Occipital lobe (tissue), 2 donors: ENCODE results near the gene PPP2R3B. TPM values are rescaled to one million over a fixed set of nuclear protein-coding genes. Genes with fewer than 3 reads are reported as not detected.
"Not testable (repeated sequence)": the region's sequence is repeated elsewhere in the genome, so short reads cannot be mapped to it uniquely, and the experiment has no call there.

Source experiments
- DNase-seq: peaks from one replicate; lab custom pipeline; 2025; lab: John Stamatoyannopoulos, UW
- total RNA-seq: library from RNA; depleted of rRNA; stranded (reverse); fragments of >200 nt; gene quantifications from one replicate; pipeline ENCODE4 v1.2.3, GENCODE V29; 2014

Gene PPP2R3B
- total RNA-seq, 1 donor from 2014 or later, result 15.4 TPM

DNA sequence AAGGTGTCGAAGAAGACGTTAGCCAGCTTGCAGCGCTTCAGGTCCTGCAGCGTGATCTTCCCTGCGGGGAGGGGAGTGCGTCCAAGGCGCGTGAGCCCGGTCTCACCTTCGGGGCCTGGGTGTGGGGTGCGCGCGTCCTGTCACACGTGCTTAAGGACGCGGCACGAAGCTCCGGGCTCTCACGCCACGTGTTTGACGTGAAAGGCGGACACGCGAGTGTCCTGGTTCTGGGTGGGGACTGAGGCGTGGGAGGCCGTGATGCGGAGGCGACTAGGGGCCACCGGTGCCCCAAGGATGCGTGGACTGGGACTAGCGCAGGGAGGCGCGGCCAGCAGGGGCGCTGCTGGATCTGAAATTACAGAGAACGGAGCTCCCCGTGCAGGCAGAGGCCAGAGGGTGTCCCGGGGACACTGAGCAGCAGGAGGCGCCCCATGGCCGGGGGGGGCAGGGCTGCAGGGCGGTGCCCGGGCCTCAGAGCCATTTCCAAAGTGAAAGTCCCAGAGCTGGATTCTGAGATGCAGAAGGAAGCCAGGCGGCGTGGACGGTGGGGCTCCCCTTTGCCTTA, 47.8 kb downstream of the PPP2R3B start:
- DNase-seq, result no peak

DNA sequence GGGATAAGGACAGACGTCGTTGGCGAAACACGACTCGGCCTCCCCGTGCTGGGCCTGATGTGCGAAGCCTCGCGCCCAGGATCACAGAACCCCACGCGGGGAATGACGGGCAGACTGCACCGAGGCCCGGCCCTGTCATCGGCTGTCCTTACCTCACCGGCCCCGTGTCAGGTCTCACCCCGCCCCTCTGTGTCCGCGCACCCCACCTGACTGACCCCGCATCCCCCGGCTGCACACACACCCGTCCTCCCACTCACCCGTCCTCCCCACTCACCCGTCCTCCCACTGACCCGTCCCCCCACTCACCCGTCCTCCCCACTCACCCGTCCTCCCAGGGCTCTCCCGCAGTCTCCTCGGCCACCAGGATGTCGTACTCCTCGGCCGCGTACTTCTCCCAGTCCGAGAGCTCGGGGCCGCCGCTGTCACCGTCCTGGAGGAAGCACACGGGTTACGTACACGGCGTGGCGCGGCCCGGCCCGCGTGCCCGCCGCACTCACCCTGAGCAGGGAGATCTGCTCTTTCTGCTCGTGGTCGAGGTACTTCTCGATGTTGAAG, 48.3 kb downstream of the PPP2R3B start:
- DNase-seq, result no peak

DNA sequence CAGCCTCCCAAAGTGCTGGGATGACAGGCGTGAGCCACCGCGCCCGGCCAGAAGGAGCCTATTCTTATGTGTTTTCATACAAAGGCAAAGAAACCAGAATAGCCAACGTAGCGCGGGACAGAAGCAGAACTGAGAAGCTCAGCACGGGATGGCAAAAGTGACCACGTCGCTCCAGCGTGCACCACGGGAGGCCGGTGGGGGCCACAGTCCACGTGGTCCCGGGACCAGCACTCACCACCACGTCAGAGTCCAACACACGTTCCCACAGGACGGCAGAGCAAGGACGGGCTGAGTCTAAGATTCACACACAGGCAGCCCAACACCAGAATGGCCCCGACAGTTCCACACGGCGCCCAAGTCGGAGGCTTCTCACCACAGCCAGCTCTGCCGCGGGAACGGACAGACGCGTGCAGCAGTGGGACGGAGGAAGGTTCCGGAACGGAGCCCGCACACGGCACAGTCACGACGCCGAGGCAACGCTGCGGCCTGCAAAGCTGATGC, 49.3 kb downstream of the PPP2R3B start:
- no peak for DNase-seq

DNA sequence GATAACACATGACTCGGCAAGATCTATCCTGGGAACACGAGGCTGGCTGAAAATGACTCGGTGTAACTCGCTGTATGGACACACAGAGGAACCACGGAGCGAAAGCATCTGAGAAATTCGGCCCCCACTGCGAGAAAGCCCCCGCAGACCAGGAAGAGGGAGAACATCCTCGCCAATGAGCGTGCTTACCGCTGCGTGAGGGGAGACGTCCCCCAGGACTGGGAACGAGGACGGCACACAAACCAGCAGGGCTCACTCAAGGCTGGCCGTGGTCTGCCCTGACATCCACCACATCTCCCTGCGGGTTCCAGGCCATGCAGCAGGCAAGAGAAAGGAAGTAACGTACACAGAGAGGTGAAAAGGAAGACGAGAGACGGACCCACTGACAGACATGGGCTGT, 50.5 kb downstream of the PPP2R3B start:
- no peak for DNase-seq

DNA sequence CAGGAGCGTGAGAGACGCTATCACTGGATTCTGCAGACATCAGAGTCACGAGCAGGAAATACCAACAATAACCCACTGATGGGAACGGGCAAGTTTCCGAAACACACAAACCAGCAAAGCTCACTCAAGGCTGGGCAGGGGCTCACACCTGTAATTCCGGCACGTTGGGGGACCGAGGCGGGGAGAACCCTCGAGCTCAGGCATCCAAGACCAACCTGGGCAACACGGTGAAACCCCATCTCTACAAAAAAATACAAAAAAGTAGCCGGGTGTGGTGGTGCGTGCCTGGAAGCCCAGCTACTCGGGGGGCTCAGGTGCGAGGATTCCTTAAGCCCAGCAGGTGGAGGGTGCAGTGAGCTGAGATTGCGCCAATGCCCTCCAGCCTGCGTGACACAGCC, 51.0 kb downstream of the PPP2R3B start:
- no peak for DNase-seq

DNA sequence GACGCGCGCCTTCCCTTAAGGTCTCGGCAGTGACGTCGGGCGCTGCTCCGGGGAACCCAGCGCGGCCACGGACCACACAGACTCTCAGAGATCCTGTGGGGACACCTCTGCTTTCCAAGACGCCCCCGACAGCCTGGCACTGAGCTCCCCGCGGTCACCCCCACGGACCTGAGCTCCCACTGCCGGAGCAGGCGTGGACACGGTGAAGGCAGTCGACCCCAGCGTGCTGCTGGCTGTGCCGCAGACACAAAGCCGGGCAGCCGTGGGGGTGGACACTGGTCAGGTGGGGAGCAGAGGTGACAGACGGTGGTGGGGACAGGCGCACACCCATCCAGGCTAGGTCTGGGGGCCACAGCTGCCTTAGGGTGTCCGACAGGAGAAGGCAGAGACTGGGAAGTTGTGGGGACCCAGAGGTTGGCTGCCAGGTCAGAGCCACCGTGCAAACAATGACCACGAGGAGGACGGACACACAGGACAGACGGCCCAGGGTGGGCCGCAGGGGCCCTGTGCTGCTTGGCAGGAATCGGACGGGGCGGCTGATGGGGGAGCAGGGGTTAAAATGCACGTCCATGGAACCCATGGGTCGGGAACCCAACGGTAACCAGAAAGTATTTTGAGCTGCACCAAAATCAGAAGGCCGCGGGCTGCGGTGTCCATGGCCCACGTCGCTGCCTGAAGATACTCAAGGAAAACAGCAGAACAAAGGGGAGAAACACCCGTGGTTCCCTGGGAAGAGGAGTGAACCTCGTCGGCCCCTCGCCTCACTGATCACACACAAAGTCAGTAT, 51.5 kb downstream of the PPP2R3B start:
- DNase-seq, result no peak

DNA sequence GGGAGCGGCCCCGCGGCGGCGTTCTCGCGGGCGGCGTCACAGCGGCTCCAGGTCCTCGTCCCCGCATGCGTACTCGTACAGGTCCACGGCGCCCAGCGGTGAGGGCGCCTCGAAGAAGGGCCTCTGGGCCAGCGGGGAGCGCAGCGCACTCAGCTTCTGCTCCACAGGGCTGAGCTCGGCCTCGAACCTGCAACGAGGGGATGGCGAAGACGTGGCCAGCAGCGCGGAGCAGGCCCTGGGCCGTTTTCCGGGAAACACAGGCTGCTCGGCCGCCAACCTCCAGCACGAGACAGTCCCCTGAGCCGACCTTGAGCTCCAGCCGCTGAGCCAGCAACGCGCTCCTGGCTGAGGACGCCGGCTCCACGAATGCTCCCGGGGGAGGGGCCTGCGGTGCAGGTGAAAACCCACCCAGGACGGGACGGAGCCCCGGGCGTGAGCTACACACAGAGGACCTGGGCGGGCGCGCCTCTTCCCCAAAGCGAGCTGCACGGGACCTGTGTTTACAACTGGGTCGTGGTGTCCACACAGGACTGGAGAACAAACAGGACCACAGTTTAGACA, 52.3 kb downstream of the PPP2R3B start:
- DNase-seq, result no peak

DNA sequence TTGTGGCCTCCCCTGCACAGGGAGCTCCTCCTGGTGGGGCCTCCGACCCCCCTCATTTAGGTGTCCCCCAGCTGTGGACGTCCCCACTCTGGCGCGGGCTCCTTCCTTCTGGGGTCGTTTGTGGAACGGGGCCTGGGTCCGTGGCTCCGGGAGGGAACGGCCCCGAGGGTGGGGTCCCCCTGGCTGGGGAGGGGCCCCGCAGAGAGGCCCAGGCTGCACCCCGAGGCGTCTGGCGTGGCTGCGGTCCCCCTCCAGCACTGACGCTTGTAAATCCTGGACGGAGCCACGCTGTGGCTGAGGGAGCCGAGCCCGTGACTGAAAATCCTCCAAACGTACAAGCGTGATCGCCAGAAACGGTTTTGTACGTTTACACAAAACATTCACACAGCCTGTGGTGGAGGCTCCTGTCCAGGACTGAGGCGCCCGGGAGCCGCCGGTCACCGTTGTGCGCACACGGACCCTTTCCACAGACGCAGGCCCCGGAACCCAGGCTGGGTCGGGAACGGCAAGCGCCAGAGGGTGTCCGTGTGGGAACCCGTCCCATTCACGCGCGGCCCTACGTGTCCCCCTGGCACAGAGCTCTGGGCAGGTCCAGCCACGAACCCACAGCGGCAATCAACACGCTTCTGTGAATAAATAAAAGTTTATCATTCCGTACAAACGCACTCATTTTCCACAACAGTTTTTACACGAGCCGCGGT, 52.9 kb downstream of the PPP2R3B start:
- no peak for DNase-seq

DNA sequence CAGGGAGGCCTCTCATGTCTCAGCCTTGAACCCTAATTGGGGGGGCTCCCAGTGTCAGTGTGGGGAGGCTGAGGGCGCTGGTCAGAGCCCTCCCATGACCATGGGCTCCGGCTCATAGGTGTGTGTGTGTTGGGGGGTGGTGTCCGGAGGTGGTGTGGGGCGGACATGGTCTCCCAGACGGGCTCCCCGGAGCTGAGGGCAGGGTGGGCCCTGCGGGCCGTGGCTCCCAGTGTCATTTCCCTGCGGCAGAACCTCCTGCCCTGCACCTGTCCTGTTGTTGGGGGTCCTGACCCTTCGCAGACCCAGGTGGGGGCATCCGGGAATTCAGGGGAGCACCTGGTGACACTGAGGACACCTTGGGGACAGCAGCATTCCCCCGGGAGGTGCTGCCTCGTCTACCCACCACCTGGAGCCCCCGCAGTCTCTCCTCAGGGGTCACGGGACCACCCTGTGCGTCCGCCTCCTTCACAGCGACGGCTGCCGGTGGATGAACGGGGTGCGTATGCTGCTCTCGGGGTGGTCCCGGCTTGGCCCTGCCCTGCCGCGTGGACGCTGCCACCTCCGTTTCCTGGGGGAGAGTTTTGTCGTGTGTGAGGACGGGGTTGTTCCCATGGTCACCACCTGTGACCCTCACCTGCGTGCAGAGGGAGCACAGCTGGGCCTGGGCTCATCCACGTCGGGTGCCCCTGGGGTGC, 53.6 kb downstream of the PPP2R3B start:
- no peak for DNase-seq

DNA sequence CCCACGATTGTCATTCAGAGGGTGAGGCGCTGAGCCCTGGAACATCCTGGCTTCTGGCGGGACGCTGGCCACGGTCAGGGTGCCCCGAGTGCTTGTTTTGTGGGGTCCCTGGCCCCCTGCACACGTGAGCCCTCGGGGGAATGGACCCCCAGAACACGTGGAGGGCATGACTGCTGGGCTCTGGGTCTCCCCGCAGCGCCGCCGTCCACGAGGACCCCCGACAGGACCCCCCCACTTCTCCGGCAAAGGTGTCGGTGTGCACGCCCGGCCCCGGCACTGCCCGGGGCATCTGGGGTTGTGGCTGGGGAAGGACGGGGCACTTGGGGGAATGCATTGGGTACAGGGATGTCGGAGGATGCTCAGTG, 54.2 kb downstream of the PPP2R3B start:
- no peak for DNase-seq

DNA sequence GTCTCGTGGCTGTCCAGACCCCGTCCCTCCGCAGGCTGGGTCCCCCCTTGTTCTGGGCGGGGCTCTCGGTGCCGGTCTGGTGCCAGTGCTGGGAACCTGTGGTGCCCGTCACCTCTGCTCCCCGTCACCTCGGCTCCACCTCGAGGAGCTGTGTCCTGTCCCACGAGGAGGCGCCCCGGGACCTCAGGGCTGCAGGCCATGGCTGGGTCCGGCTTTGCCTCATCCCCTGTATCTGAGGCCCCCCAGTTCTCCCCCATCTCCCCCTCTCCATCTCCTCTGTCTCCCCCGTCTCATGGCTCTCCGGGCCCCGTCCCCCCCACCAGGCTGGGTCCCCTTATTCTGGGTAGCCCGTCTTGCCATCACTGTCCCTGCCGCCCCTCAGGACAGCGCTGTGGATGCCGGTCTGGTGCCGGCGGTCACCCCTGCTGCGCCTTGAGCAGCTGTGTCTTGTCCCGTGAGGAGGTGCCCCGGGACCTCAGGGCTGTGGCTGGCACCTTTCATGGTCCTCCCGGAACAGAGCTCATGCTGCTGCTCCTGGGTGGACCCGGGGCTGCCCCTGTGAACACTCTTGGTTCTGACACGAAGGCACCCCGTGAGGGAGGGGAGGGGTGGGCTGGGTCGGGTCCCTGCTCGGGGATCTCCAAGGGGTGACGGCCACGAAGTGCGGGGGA, 54.7 kb downstream of the PPP2R3B start:
- DNase-seq, result no peak

DNA sequence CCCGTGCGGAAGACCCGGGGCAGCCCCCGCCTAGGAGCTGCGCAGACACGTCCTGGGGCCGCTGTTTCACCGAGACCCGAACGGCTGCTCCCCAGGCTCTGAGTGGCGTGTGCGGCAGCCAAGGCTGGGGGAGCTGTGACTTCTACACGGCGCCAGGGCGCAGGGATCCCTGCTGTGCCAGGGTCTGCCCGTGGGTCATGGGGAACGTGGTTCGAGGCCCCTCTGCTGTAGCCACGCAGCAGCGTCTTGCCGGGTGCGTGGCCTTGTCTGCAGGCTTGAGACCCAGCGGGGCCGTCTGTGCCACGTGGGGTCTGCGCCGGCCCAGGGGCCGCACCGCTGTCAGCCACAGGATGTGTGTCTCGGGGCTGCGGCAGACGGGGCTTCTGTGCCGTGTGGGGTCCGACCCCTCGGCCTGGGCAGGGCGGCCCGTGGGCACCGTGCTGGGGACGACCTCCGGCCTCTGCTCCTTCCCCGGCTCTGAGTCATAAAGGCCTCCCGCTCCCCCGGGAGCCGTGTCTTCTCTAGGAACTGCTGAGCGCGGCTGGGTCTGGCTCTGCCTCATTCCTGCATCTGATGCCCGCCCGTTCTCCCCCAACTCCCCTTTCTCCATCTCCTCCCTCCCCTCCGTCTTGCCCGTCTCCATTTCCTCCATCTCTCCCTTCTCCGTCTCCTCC, 55.4 kb downstream of the PPP2R3B start:
- no peak for DNase-seq

DNA sequence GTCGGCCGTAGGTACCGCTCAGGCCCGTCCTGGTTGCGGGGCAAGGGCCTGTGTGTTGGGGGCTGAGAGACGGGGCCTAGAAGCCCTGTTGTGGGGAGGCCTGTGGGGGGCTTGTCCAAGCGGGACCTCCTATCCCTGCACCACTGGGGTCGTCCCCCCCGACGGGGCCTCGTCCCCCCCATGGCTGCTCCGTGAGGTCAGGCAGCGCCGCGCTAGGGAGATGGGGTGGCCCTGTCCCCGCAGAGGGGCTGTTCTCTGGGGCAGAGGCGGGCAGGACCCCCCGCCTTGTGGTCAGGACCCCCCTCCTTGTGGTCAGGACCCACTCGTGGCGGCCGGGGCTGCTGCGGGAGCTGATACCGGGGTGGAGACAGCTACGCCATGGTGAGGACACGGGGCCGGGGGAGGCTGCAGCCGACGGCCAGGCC, 56.0 kb downstream of the PPP2R3B start:
- DNase-seq, result no peak

DNA sequence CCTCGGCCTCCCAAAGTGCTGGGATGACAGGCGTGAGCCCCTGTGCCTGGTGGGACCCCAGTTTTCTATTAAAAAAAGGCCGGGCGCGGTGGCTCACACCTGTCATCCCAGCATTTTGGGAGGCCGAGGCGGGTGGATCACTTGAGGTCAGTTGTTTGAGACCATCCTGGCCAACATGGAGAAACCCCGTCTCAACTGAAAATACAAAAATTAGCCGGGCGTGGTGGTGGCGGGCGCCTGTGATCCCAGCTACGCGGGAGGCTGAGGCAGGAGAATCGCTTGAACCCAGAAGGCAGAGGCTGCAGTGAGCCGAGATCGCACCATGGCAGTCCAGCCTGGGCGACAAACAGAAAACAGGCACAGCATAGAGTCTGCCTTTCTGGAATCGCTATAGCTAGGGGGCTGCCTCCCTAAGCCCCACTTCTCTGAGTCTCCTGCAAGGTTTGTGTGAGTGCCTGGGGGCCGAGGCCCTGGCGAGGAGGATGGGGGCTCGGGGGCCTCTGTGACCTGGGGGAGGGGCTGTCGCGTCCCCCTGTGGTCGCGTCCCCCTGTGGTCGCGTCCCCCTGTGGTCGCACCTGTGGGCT, 56.5 kb downstream of the PPP2R3B start:
- DNase-seq, result not testable (repeated sequence)

DNA sequence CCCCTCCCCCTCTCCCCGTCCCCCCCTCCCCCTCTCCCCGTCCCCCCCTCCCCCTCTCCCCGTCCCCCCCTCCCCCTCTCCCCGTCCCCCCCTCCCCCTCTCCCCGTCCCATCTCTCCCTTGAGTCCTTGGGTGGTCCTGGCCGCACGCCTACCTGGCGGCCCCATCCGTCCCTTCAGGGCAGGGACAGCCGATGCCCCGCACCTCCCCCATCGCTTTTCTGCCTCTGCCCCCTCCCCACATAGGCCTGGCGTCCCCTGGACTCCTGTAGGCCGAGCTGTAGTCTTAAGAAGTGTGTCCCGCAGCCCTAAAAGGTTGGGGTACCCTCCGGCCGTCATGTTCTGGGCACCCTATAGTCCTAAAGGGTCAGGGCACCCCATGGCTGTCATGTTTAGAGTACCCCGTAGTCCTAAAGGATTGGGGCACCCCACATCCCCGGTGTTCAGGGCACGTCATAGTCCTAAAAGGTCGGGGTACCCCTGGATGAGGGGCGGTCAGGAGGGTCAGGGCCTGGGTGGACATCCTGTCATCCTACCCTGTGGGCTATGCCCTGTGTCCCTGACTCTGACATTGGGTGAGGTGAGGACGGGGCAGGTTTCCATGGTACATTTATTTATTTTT, 57.3 kb downstream of the PPP2R3B start:
- DNase-seq, result no peak

DNA sequence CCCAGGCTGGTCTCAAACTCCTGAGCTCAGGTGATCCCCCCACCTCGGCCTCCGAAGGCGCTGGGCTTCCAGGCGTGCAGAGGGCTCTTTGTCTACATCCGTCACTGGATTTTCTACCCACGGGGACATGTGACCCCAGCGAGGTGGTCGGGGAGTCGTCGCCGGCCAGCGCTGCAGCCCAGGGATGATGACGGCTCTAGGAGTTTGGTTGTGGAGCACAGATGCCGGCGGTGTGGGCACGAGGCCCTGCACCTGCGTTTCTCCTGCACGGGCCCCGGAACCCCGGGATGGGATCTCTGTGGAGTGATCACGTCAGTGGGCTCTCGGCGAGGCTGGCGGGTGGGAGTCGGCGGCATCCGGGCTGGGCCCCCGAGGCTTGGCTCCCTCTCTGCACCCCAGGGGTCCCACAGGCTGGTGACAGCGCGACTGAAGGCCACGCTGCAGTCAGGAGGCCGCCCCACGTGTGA, 59.0 kb downstream of the PPP2R3B start:
- no peak for DNase-seq

DNA sequence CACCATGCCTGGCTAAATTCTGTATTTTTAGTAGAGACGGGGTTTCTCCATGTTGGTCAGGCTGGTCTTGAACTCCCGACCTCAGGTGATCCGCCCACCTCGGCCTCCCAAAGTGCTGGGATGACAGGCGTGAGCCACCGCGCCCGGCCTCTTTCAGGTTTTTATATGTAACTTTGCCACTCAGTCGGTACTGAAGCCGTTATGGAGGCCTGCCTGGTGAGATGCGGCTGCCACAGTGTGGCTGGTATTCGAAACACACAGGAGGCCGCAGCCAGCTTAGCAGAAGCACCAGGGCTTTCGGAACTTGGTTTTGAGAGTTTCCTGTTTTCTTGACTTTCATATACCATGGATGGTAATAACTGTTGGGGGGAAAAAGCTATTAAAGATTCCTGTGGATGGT, 62.0 kb downstream of the PPP2R3B start:
- DNase-seq, result not testable (repeated sequence)

DNA sequence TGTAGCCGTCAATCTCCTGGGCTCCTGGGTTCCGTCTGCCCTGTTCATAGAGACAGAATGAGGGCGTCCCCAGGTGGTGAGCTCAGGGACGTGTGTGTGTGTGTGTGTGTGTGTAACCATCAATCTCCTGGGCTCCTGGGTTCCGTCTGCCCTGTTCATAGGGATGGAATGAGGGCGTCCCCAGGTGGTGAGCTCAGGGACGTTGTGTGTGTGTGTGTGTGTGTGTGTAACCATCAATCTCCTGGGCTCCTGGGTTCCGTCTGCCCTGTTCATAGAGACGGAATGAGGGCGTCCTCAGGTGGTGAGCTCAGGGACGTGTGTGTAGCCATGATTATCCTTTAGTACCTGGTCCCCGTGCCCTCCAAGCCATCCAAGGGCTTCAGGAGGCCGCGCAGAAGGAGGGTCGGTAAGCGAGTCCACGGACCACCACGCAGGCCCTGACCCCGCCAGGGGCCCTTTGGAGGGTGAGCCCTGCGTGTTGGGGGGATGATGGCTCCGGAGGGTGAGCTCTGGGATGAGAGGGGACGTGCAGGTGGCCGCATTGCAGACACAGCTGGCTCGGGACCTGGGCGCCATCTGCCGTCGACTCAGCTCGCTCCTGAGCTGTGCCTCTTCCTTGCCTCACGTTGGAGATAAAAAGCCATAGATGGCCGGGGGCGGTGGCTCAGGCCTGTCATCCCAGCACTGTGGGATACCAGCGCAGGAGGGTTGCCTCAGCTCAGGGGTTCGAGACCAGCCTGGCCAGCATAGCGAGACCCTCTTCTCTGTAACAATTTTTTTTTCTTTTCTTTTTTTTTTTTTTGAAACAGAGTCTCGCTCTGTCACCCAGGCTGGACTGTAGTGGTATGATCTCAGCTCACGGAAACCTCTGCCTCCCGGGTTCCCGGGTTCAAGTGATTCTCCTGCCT, 62.7 kb downstream of the PPP2R3B start:
- no peak for DNase-seq
